B cell (primary cell): ENCODE results near the gene CCL11.

Source experiments
- EZH2 ChIP-seq: IDR thresholded peaks from 2 replicates; pipeline ENCODE4 v1.6.1; 2012; ENCODE audit warnings: borderline replicate concordance, low read depth, mild to moderate bottlenecking, moderate library complexity, low read length; ENCODE audit not compliant: insufficient read depth, poor library complexity, severe bottlenecking
- TF ChIP-seq, protein P1 (sequence below): fragments of 200-600 bp; IDR thresholded peaks from one replicate; pipeline ENCODE4 v1.8.0; 2022; ENCODE audit warnings: antibody characterized with exemption, mild to moderate bottlenecking

DNA sequence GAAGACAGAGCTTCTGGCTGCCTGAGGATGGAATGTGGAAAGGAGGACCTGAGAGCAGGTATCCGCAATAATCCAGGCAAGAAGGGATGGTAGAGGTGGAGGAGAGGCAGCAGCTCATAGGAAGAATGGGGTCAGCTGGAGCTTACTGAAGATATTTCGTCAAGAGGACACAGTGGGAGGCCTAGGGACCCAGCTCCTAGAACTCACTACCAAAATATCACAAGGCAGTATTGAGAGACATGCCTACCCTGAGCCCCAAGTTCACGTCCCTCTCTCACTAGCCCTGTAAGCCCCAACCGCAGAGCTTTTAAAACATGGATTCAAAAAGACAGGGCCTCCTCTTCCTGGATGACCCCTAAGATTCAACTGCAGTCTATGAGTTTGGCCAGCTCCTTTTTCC lies 19.5 kb downstream of the CCL11 start:
- TF ChIP-seq EZH2 = no peak
- TF ChIP-seq, protein P1, sequence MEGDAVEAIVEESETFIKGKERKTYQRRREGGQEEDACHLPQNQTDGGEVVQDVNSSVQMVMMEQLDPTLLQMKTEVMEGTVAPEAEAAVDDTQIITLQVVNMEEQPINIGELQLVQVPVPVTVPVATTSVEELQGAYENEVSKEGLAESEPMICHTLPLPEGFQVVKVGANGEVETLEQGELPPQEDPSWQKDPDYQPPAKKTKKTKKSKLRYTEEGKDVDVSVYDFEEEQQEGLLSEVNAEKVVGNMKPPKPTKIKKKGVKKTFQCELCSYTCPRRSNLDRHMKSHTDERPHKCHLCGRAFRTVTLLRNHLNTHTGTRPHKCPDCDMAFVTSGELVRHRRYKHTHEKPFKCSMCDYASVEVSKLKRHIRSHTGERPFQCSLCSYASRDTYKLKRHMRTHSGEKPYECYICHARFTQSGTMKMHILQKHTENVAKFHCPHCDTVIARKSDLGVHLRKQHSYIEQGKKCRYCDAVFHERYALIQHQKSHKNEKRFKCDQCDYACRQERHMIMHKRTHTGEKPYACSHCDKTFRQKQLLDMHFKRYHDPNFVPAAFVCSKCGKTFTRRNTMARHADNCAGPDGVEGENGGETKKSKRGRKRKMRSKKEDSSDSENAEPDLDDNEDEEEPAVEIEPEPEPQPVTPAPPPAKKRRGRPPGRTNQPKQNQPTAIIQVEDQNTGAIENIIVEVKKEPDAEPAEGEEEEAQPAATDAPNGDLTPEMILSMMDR = no peak
